OCI-LY7 (cell line): ENCODE measurements around the gene KLK11. TPM values are rescaled to one million over a fixed set of nuclear protein-coding genes. Genes with fewer than 3 reads are reported as not detected.

Experiments used
- BruUV-seq: library from RNA; stranded (reverse); fragments of 400-500 nt; replicated peaks from 2 replicates; lab custom pipeline; 2021; lab: Mats Ljungman, UMichigan
- CTCF ChIA-PET: fragments of 300-600 bp; sonication (Branson Sonifier 250); formaldehyde crosslinking; loops from one replicate; lab custom pipeline; 2022; ENCODE audit warnings: antibody characterized with exemption; ENCODE audit not compliant: unreplicated experiment; lab: Charles Lee
- POLR2A ChIA-PET: fragments of 300-600 bp; sonication (Branson Sonifier 250); formaldehyde crosslinking; loops from one replicate; lab custom pipeline; 2022; ENCODE audit warnings: antibody characterized with exemption; lab: Charles Lee
- DNase-seq: peaks from one replicate; pipeline ENCODE4 v3.0.0-alpha.2; 2015; ENCODE audit warnings: low spot score
- H2AFZ ChIP-seq: fragments of 200-600 bp; sonication (generic), shearing (Covaris generic); 2 replicates; pipeline ENCODE4 v1.6.1; 2014; ENCODE audit warnings: mild to moderate bottlenecking, antibody characterized with exemption, low read length, moderate library complexity
- H3K27ac ChIP-seq: fragments of 200-600 bp; sonication (generic); 2 replicates; pipeline ENCODE4 v1.5.1; 2014; ENCODE audit warnings: mixed run types, low read depth, mild to moderate bottlenecking, moderate library complexity, low read length, inconsistent platforms; ENCODE audit not compliant: poor library complexity, severe bottlenecking
- H3K36me3 ChIP-seq: fragments of 200-600 bp; sonication (generic); 2 replicates; pipeline ENCODE4 v1.6.1; 2014; ENCODE audit warnings: mild to moderate bottlenecking, antibody characterized with exemption, low read length, moderate library complexity, mixed read lengths; ENCODE audit not compliant: insufficient read depth
- H3K4me1 ChIP-seq: fragments of 200-600 bp; sonication (generic); 2 replicates; pipeline ENCODE4 v1.5.1; 2014; ENCODE audit warnings: mild to moderate bottlenecking, low read length; ENCODE audit not compliant: insufficient read depth, poor library complexity, severe bottlenecking
- H3K4me2 ChIP-seq: fragments of 200-600 bp; sonication (generic); 2 replicates; pipeline ENCODE4 v1.6.1; 2014; ENCODE audit warnings: mild to moderate bottlenecking, low read length
- H3K4me3 ChIP-seq: fragments of 200-600 bp; sonication (generic); 2 replicates; pipeline ENCODE4 v1.5.1; 2014; ENCODE audit warnings: mild to moderate bottlenecking, low read depth, low read length; ENCODE audit not compliant: poor library complexity, severe bottlenecking
- H3K79me2 ChIP-seq: fragments of 200-600 bp; sonication (generic); 2 replicates; pipeline ENCODE4 v1.6.1; 2016; ENCODE audit warnings: low read depth, mild to moderate bottlenecking, low read length, moderate library complexity, mixed read lengths; ENCODE audit not compliant: insufficient read depth
- H3K9me2 ChIP-seq: fragments of 200-600 bp; sonication (generic); 2 replicates; pipeline ENCODE4 v1.6.1; 2016; ENCODE audit warnings: mild to moderate bottlenecking, low read length, mixed read lengths; ENCODE audit not compliant: insufficient read depth
- H3K9me3 ChIP-seq: fragments of 200-600 bp; sonication (generic); 2 replicates; pipeline ENCODE4 v1.6.1; 2014; ENCODE audit warnings: mild to moderate bottlenecking, mixed run types, low read length, mixed read lengths
- H4K20me1 ChIP-seq: fragments of 200-600 bp; sonication (generic); 2 replicates; pipeline ENCODE4 v1.6.1; 2014; ENCODE audit warnings: mild to moderate bottlenecking, antibody characterized with exemption, low read length, moderate library complexity, mixed read lengths; ENCODE audit not compliant: insufficient read depth
- EZH2phosphoT487 ChIP-seq: fragments of 200-600 bp; sonication (generic); IDR thresholded peaks from 2 replicates; pipeline ENCODE4 v1.6.1; 2018; ENCODE audit warnings: low read depth, borderline replicate concordance, mild to moderate bottlenecking, mixed run types, antibody characterized with exemption, low read length, moderate library complexity, mixed read lengths
- intact Hi-C: fragments of 100-400 bp; cut with micrococcal nuclease; formaldehyde crosslinking; loops from one replicate; pipeline ENCODE4 v1.10.0; 2022; ENCODE audit not compliant: unreplicated experiment
- total RNA-seq, 2 experiments: library from RNA; depleted of rRNA in 1 of 2; stranded (reverse); fragments of >200 nt in 1 of 2; shearing (Covaris generic) in 1 of 2; gene quantifications; 2 replicates each; pipeline ENCODE4 v1.2.3, GENCODE V29; 2014 to 2022
- TF ChIP-seq, protein P1 (sequence below): fragments of 200-600 bp; sonication (generic); conservative IDR thresholded peaks from 2 replicates; pipeline ENCODE4 v1.5.1; 2014; ENCODE audit warnings: mild to moderate bottlenecking, antibody characterized with exemption, low read length, moderate library complexity, mixed read lengths

The KLK11 gene
- total RNA-seq, 2 experiments from 2014 or later, result not detected

DNA sequence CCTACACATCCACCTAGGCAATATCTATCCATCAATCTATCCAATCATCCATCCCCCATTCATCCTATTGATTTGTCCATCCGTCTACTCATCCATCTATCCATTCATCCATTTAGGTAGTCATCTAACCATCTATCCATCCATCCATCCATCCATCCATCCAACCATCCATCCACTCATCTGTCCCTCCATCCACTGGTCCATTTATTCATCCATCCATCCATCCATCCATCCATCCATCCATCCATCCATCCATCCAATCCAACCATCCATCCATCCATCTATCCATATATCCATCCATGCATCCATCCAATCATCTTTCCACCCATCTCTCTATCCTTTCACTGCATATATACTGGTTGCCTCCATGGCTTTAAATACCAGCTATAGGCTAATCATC lies 34.6 kb upstream of the KLK11 start:
- no peaks in the 10 kb centered on the region for H3K9me3 ChIP-seq
- POLR2A ChIA-PET, result no interaction called here

DNA sequence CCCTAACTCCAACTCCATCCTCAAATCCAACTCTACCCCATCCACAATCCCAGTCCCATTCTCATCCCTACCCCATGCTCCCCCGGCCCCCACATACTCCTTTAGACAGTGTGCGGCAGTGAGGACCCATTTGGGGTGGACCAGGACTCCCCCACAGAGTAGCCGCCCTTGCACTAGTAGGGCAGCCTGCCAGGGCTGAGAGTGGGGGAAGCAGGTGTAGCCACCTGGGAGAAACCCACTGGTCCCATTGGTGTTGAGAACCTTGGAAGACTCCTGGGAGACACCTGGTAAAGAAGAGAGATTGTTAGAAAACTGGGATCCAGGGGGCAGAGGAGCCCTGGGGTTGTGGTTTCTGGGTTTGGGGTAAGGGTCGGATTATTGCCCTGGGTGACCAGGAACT lies 33.9 kb upstream of the KLK11 start:
- H2AFZ ChIP-seq, result no peak overlapping the region
- H3K9me3 ChIP-seq, result no peaks in the 10 kb centered on the region
- H3K4me1 ChIP-seq, result no peaks in the 10 kb centered on the region
- BruUV-seq, result no TSS peak
- H3K36me3 ChIP-seq, result no peaks in the 10 kb centered on the region
- no peak for TF ChIP-seq EZH2phosphoT487
- TF ChIP-seq, protein P1, sequence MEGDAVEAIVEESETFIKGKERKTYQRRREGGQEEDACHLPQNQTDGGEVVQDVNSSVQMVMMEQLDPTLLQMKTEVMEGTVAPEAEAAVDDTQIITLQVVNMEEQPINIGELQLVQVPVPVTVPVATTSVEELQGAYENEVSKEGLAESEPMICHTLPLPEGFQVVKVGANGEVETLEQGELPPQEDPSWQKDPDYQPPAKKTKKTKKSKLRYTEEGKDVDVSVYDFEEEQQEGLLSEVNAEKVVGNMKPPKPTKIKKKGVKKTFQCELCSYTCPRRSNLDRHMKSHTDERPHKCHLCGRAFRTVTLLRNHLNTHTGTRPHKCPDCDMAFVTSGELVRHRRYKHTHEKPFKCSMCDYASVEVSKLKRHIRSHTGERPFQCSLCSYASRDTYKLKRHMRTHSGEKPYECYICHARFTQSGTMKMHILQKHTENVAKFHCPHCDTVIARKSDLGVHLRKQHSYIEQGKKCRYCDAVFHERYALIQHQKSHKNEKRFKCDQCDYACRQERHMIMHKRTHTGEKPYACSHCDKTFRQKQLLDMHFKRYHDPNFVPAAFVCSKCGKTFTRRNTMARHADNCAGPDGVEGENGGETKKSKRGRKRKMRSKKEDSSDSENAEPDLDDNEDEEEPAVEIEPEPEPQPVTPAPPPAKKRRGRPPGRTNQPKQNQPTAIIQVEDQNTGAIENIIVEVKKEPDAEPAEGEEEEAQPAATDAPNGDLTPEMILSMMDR, result no peak
- no peak overlapping the region for H3K4me2 ChIP-seq
- H4K20me1 ChIP-seq, result no peaks in the 10 kb centered on the region
- ChIA-PET CTCF (no interaction called here), POLR2A (no interaction called here)
- DNase-seq, result no peak
- no peak overlapping the region for H3K27ac ChIP-seq
- H3K79me2 ChIP-seq, result no peaks in the 10 kb centered on the region
- H3K4me3 ChIP-seq, result no peak overlapping the region
- no peaks in the 10 kb centered on the region for H3K9me2 ChIP-seq
- intact Hi-C loops, result no loop called here

More for the DNA sequence above, 34.6 kb upstream of the KLK11 start:
- Histone ChIP-seq H3K27ac (no peak overlapping the region), H3K9me2 (no peaks in the 10 kb centered on the region), H2AFZ (no peak overlapping the region), H3K4me3 (no peak overlapping the region), H3K36me3 (no peaks in the 10 kb centered on the region), H3K79me2 (no peaks in the 10 kb centered on the region), H3K4me2 (no peak overlapping the region), H4K20me1 (no peaks in the 10 kb centered on the region), H3K4me1 (no peaks in the 10 kb centered on the region)
- DNase-seq, result no peak
- intact Hi-C loops, result no loop called here
- CTCF ChIA-PET, result no interaction called here
- BruUV-seq, result no TSS peak
- TF ChIP-seq EZH2phosphoT487, result no peak
- TF ChIP-seq, protein P1, result no peak

DNA sequence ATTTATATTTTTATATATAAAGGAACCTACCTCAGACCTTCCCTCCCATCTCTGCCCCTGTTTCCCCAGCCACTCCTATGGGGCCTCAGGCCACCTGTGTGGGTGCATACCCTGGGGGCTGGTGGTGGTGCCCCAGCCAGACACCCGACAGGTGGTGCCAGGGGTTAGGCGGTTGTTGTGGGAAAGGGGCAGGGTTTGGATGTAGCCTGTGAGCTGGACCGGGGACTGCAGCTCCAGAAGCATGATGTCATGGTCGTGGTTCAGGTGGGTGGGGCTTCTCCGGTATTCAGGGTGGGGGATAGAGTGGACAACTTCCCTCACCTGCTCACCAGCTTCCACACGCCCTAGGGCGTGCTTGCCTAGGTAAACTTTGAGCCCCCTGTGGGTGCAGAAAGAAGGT lies 33.3 kb upstream of the KLK11 start:
- BruUV-seq, result no TSS peak
- Histone ChIP-seq H4K20me1 (no peaks in the 10 kb centered on the region), H3K9me3 (no peaks in the 10 kb centered on the region), H3K4me3 (no peak overlapping the region), H3K9me2 (no peaks in the 10 kb centered on the region), H3K27ac (no peak overlapping the region), H3K36me3 (no peaks in the 10 kb centered on the region), H3K79me2 (no peaks in the 10 kb centered on the region), H3K4me2 (no peak overlapping the region), H3K4me1 (no peaks in the 10 kb centered on the region), H2AFZ (no peak overlapping the region)
- ChIA-PET CTCF (no interaction called here), POLR2A (no interaction called here)
- intact Hi-C loops, result no loop called here
- no peak for TF ChIP-seq EZH2phosphoT487
- TF ChIP-seq, protein P1, result no peak
- no peak for DNase-seq
